Breast epithelium (tissue), 3 donors: ENCODE data around the gene PRPF6.

Experiments used
- CTCF ChIP-seq, 3 donors: fragments of 450-650 bp; IDR thresholded peaks; one replicate each; pipeline ENCODE4 v1.5.1; 2016 to 2017; ENCODE audit warnings: antibody characterized with exemption in 3 of 3, mild to moderate bottlenecking in 3 of 3, moderate library complexity in 3 of 3
- POLR2A ChIP-seq: fragments of 450-650 bp; IDR thresholded peaks from one replicate; pipeline ENCODE4 v1.6.1; 2016; ENCODE audit warnings: antibody characterized with exemption, mild to moderate bottlenecking, moderate library complexity
- POLR2AphosphoS5 ChIP-seq, 3 donors: sonication (generic); formaldehyde crosslinking; IDR thresholded peaks; one replicate each; pipeline ENCODE4 v1.6.1; 2017; ENCODE audit warnings: antibody characterized with exemption in 3 of 3

GRCh38 chr20:64074963-64075362 is 94.0 kb downstream of the PRPF6 start:
- TF ChIP-seq POLR2A = no peak
- no peak for TF ChIP-seq CTCF (IDR thresholded peaks at IDR 0.05)
- TF ChIP-seq POLR2AphosphoS5 (IDR thresholded peaks at IDR 0.05) = no peak
